ENCODE results near the gene DGUOK.
A peak's percentile ranks its signal among the peaks of the same experiment; 100 is the strongest.

The DGUOK gene

GRCh38 chr2:73952499-73953446 lies 26.1 kb downstream of the DGUOK start:
- DNase-seq (ENCODE audit: low spot score), result peak; percentile 81

- DNase-seq (ENCODE audit: low spot score), result no peak
Measured at GRCh38 chr2:73956218-73956865, 29.7 kb downstream of the DGUOK start.

GRCh38 chr2:73961274-73961673 lies 34.6 kb downstream of the DGUOK start:
- no peak for DNase-seq (ENCODE audit: low spot score)

- no peak for DNase-seq (ENCODE audit: low spot score)
Measured at GRCh38 chr2:73961823-73962615, 35.3 kb downstream of the DGUOK start.

- DNase-seq (ENCODE audit: low spot score), result no peak
Measured at GRCh38 chr2:73962798-73963197, 36.1 kb downstream of the DGUOK start.

DNA sequence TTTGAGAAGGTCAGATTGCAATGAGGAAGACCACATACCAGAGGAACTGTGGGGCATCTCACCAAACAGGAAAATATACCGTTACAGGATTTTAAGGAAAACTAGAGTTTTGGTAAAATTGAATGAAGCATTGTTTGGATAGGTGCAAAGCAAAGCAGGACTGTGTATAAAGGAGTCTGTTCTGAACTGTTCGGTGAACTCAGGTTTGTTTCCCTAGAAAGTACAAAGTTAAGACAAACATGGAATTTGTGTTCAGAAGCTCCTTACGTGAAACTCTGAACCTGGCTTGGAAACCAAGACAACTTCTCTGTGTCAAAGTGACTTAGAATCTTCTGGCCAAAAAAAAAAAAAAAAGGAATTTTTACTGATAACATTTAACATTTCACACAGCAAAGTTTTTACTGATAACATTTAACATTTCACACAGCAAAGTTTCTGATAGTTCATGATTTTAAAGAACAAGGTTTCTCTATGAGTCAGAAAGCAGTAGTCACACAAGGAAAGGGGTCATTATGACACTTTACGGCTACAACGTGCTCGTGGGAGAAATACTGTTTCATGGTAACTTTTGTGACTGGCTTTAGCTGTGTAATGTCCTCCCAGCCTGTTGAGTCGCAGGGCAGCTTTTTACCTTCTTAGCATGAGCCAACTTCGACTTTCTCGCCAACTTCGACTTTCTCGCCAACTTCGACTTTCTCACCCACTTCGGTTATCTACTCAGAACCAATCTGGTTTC lies 36.9 kb downstream of the DGUOK start:
- DNase-seq (ENCODE audit: low spot score), result no peak

- no peak for DNase-seq (ENCODE audit: low spot score)
Measured at GRCh38 chr2:73964223-73964622, 37.5 kb downstream of the DGUOK start.

- DNase-seq (ENCODE audit: low spot score), result no peak
Measured at GRCh38 chr2:73965053-73965452, 38.4 kb downstream of the DGUOK start.

DNA sequence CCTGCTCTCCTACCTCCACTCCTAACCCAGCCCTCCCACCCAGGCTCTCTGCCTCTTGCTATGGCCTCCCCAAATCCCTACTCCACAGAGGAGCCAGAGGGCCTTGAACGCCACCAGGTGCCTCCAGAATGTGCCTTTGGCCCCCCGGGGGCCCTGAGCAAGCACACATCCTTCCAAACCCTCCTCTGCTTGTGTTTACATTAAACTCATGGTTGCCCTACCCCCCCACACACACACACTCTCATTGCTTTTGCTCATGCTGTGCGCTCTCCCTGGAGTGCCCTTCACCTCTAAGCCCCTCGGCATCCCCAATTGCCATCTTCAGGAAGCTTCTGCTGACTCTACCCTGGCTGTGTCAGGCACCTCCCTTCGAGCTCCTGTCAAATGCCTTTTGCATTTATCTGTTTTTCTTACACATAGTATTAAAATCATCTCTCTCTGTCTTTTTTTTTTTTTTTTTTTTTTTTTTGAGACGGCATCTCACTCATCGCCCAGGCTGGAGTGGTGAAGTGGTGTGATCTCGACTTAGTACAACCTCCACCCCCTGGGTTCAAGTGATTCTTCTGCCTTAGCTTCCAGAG lies 41.8 kb downstream of the DGUOK start:
- no peak for DNase-seq (ENCODE audit: low spot score)

- DNase-seq (ENCODE audit: low spot score), result no peak
Measured at GRCh38 chr2:73969356-73969755, 42.7 kb downstream of the DGUOK start.

- DNase-seq (ENCODE audit: low spot score), result no peak
Measured at GRCh38 chr2:73970141-73970803, 43.6 kb downstream of the DGUOK start.

- DNase-seq (ENCODE audit: low spot score), result peak; percentile 78
Measured at GRCh38 chr2:73970850-73971471, 44.3 kb downstream of the DGUOK start.

DNA sequence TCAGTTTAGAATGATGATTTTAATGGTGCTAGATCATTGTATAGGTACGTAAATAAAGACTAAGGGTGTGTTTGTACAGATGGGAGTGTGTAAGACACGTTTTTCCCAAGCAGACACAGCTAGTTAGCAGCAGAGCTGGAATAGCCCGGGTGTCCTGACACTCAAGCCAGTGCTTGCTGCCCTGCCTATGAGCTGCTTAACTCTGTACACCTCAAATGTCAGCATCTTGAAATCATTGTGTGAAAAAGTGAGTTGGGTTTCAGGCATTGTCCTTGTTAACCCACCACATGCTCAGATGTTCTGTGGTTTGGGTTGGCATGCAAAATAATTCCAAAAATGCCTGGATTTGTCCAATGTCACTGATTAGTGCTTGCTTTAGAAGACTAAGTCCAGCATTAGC lies 45.0 kb downstream of the DGUOK start:
- DNase-seq (ENCODE audit: low spot score), result no peak

GRCh38 chr2:73972846-73973245 lies 46.2 kb downstream of the DGUOK start:
- DNase-seq (ENCODE audit: low spot score), result no peak

GRCh38 chr2:73975731-73976130 lies 49.1 kb downstream of the DGUOK start:
- DNase-seq (ENCODE audit: low spot score), result no peak

- DNase-seq (ENCODE audit: low spot score), result no peak
Measured at GRCh38 chr2:73976803-73977202, 50.1 kb downstream of the DGUOK start.

DNA sequence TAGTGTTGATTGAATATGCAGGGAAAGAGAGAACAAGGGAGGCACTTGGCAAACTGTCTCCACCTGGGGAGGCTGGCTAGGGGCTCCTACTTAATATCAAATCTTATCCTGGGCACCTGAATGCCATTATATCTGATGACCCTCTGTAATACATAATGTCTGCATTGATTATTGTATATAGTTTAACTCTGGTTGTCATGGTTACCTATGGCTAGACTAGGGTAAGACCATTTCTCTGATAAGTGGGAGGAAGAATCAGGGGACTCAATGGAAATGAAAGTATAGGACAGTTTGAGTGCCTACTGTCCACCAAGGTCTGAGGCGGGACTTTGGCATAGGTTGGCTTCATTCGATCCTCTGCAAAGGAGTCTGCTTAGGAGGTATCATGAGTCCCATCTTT lies 50.8 kb downstream of the DGUOK start:
- DNase-seq (ENCODE audit: low spot score), result no peak

GRCh38 chr2:73979021-73979420 lies 52.3 kb downstream of the DGUOK start:
- no peak for DNase-seq (ENCODE audit: low spot score)

GRCh38 chr2:73979686-73980085 lies 53.0 kb downstream of the DGUOK start:
- no peak for DNase-seq (ENCODE audit: low spot score)

DNA sequence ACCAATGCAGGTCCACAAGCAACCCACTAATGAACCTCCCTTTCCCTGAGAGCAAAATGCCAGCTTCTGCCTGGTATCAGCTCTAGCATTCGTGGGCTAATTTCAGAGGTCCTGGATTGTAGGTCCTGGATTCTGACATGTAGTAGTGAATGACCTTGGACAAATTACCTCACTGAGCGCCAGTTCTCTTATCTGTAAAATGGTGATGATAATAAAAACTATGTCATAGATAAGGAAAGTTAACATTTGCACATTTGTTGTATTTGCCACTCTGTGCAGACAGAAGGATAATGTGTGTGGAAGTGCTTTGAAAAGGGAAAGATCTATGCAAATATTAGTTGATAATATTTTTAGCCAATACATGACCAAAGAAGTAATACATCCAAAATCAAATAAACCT lies 53.9 kb downstream of the DGUOK start:
- DNase-seq (ENCODE audit: low spot score), result no peak
